ENCODE data around the gene KLHDC9. TPM values are rescaled to one million over a fixed set of nuclear protein-coding genes. Genes with fewer than 3 reads are reported as not detected.

KLHDC9 gene
- 1.1 to 2.7 TPM (median 1.8 TPM) in 5 replicates for total RNA-seq (2022; extraction: Qiagen RNA extraction)

DNA sequence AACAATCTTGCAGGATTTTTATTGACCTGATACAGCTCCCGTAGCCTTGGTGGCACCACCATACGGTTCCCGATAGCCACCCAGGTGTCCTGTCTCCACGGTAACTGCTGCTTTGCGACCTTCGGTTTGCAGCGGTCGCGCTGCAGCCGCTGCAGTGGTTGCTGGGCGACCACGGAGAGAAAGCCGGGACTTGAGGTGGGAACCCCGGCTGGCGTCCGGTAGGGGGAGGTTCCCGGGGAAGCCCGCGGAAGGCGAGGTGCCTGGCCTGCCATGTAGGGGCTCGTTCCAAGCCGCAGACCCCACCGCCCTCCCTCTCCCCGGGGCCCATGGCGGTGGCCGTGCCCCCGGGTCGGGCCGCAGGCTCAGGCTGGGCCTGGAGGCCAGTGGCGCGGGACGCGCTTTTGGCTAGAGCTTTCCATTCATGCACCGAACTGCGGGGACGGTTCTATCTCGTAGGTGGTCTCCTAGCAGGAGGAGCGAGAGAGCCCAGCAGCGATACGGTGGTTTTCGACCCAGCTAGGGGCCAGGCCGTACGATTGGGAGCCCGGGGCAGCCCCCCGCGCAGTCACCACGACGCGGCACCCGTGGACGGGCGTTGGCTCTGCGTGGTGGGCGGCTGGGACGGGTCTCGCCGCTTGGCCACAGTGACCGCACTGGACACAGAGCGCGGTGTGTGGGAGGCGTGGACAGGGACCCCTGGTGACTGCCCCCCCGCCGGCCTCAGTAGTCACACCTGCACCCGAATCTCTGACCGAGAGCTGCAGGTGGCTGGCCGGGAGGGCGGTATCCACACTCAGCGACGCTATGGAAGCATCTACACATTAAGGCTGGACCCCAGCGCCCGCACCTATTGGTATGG is at the start of gene KLHDC9:
KLHDC9 (plus strand) TSS at position 152 of the 859 bp plus-strand sequence; CDS start at position 327, 175 bp downstream.

GRCh38 chr1:161069731-161070270 is 28.4 kb upstream of the KLHDC9 start, which contains the start of gene ARHGAP30:
TSS of gene ARHGAP30 (minus strand) at chr1:161069891. CDS start at chr1:161069624, 267 bp downstream.

DNA sequence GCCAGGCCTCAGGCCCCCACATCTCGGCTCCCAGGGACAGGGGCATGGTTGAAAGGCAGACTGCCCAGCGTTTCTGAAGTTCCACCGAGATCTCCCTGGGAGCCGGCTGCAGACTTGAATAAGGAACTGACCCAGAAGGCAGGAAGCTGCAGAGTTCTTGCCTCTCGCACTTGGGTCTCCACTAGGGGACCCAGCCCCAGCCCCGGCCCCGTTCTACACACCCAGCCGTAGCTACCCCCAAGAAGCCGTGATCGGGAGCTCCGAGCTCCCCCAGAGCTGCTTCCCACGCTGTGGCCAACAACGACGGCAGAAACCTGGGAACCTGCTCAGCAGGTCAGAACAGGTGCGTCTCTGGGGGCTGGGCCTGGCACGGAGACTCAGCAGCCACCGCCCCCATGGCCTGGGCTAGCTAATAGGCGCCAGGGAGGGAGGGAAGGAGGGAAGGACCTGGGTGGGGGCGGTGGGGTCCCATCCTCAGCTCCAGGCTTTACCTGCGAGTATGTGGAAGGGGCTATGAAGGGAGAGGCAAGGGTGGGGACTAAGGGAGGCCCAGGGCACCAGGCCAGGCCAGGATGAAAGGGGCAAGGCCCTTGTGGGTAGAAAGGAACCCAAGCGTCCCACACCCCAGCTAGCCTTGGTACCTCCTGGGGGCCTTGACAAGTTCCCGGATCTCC is 8.8 kb upstream of the KLHDC9 start, which contains the start of gene NECTIN4:
NECTIN4 (minus strand) TSS at position 308 of the 674 bp plus-strand sequence; CDS start at position 46, 262 bp downstream.

DNA sequence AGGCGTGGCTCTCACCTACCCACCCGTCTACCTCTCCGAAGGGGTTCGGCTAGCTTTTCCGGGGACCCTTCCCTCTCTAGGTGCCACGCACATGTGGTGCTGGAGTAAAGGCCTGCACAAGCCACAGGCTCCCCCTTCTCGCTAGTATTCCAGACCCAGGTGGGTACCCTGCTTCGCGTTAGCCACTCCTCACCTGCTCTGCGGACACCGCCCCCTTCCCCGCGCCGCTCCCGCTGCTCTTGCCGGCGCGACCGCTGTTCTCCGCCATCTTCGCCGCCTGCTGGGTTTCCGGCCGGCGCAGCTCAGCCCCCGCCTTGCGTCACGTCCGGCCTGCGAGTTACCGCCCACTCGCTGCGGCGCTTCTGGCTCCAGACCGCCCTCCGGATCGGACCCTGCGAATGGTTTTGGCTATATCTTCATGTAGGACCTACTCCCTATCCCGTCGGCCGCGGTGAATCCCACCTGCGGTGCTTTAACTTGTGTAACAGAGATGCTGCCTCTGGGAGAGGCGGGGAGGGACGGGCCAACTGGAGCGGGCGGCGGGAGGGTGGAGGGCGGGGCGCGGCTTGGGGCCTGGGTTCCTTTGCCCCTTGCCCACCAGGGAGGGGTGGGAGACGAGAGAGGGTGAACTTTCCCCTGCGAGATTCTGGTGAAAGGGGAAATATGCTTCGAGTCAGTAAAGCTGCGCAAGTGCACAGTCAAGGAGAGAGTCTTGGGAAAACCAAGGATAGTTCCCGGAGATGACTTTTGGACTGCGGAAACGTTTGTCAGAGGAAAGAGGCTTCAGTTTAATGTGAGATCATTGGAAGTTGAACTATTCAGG is 19.8 kb downstream of the KLHDC9 start, which contains the start of the genes NIT1 and PFDN2:
NIT1 (plus strand) TSS at position 347 of the 823 bp plus-strand sequence; CDS start at position 419, 72 bp downstream.
PFDN2 (minus strand) TSS at position 279 of the 823 bp plus-strand sequence; CDS start at position 268, 11 bp downstream.

GRCh38 chr1:161132410-161133219 is 34.5 kb downstream of the KLHDC9 start, which contains the start of gene DEDD:
TSS of gene DEDD (minus strand) at chr1:161132667. CDS start at chr1:161124462, 8,205 bp downstream.

Other genes starting within 250 kb of the KLHDC9 start
- gene CD244, start 235.5 kb upstream of the KLHDC9 start, total RNA-seq (2022; extraction: Qiagen RNA extraction): not detected in 5 replicates
- not detected in 5 replicates for gene ITLN1, start 213.2 kb upstream of the KLHDC9 start, total RNA-seq (2022; extraction: Qiagen RNA extraction)
- gene ITLN2, start 143.6 kb upstream of the KLHDC9 start, total RNA-seq (2022; extraction: Qiagen RNA extraction): 0.13 to 0.34 TPM (median 0.24 TPM) in 4 of 5 replicates, not detected in the other
- 30.7 to 59.9 TPM (median 54.1 TPM) in 5 replicates for gene F11R, start 77.2 kb upstream of the KLHDC9 start, total RNA-seq (2022; extraction: Qiagen RNA extraction)
- 0.20 to 0.42 TPM (median 0.29 TPM) in 4 of 5 replicates, not detected in the other for gene TSTD1, start 59.4 kb upstream of the KLHDC9 start, total RNA-seq (2022; extraction: Qiagen RNA extraction)
- gene USF1, start 52.4 kb upstream of the KLHDC9 start, total RNA-seq (2022; extraction: Qiagen RNA extraction): 44.2 to 52.9 TPM (median 51.4 TPM) in 5 replicates
- gene ARHGAP30, start 28.5 kb upstream of the KLHDC9 start, total RNA-seq (2022; extraction: Qiagen RNA extraction): 0.05 to 0.14 TPM (median 0.07 TPM) in 5 replicates
- 1.6 to 1.9 TPM (median 1.8 TPM) in 5 replicates for gene NECTIN4, start 8.8 kb upstream of the KLHDC9 start, total RNA-seq (2022; extraction: Qiagen RNA extraction)
- gene PFDN2, start 19.7 kb downstream of the KLHDC9 start, total RNA-seq (2022; extraction: Qiagen RNA extraction): 112 to 136 TPM (median 117 TPM) in 5 replicates
- 29.5 to 35.9 TPM (median 35.1 TPM) in 5 replicates for gene NIT1, start 19.7 kb downstream of the KLHDC9 start, total RNA-seq (2022; extraction: Qiagen RNA extraction)
- gene DEDD, start 34.3 kb downstream of the KLHDC9 start, total RNA-seq (2022; extraction: Qiagen RNA extraction): 27.6 to 33.6 TPM (median 31.9 TPM) in 5 replicates
- gene UFC1, start 55.6 kb downstream of the KLHDC9 start, total RNA-seq (2022; extraction: Qiagen RNA extraction): 84.9 to 147 TPM (median 87.3 TPM) in 5 replicates
- 19.0 to 27.5 TPM (median 25.0 TPM) in 5 replicates for gene USP21, start 61.1 kb downstream of the KLHDC9 start, total RNA-seq (2022; extraction: Qiagen RNA extraction)
- 11.1 to 18.1 TPM (median 16.2 TPM) in 5 replicates for gene PPOX, start 68.1 kb downstream of the KLHDC9 start, total RNA-seq (2022; extraction: Qiagen RNA extraction)
- gene B4GALT3, start 79.1 kb downstream of the KLHDC9 start, total RNA-seq (2022; extraction: Qiagen RNA extraction): 24.9 to 30.4 TPM (median 29.2 TPM) in 5 replicates
- gene ADAMTS4, start 100.7 kb downstream of the KLHDC9 start, total RNA-seq (2022; extraction: Qiagen RNA extraction): 0.01 TPM in 2 of 5 replicates, not detected in the others
- gene NDUFS2, start 104.0 kb downstream of the KLHDC9 start, total RNA-seq (2022; extraction: Qiagen RNA extraction): 78.3 to 97.7 TPM (median 84.9 TPM) in 5 replicates
- gene FCER1G, start 116.9 kb downstream of the KLHDC9 start, total RNA-seq (2022; extraction: Qiagen RNA extraction): 0.16 to 0.36 TPM in 2 of 5 replicates, not detected in the others
- gene APOA2, start 125.3 kb downstream of the KLHDC9 start, total RNA-seq (2022; extraction: Qiagen RNA extraction): not detected in 5 replicates
- gene TOMM40L, start 127.7 kb downstream of the KLHDC9 start, total RNA-seq (2022; extraction: Qiagen RNA extraction): 9.2 to 11.4 TPM (median 11.3 TPM) in 5 replicates
- gene NR1I3, start 139.8 kb downstream of the KLHDC9 start, total RNA-seq (2022; extraction: Qiagen RNA extraction): 0.06 to 0.15 TPM (median 0.08 TPM) in 3 of 5 replicates, not detected in the others
- gene PCP4L1, start 160.4 kb downstream of the KLHDC9 start, total RNA-seq (2022; extraction: Qiagen RNA extraction): 0.06 to 0.13 TPM (median 0.07 TPM) in 4 of 5 replicates, not detected in the other
- gene MPZ, start 211.6 kb downstream of the KLHDC9 start, total RNA-seq (2022; extraction: Qiagen RNA extraction): 0.18 to 0.40 TPM (median 0.30 TPM) in 5 replicates
- 236 to 259 TPM (median 248 TPM) in 5 replicates for gene SDHC, start 216.0 kb downstream of the KLHDC9 start, total RNA-seq (2022; extraction: Qiagen RNA extraction)

Measured in A549 treated with CORT108297 at 1 μM for 4 hours (cell line).